Endodermal cell (in vitro differentiated cells): ENCODE data around the gene AACS. TPM values are rescaled to one million over a fixed set of nuclear protein-coding genes. Genes with fewer than 3 reads are reported as not detected.

Experiments used
- DNase-seq: peaks from one replicate; pipeline ENCODE4 v3.0.0-alpha.2; 2017
- H3K27ac ChIP-seq: 2 replicates; pipeline ENCODE4 v1.5.1; 2013; ENCODE audit warnings: mild to moderate bottlenecking, low read depth, low read length, moderate library complexity
- H3K27me3 ChIP-seq: 2 replicates; pipeline ENCODE4 v1.6.1; 2013; ENCODE audit warnings: mild to moderate bottlenecking, low read length, moderate library complexity; ENCODE audit not compliant: insufficient read depth, control insufficient read depth, poor library complexity, severe bottlenecking
- H3K36me3 ChIP-seq: 2 replicates; pipeline ENCODE4 v1.7.0; 2013; ENCODE audit warnings: mild to moderate bottlenecking, low read length, moderate library complexity; ENCODE audit not compliant: control insufficient read depth, insufficient read depth
- H3K4me1 ChIP-seq: one replicate; pipeline ENCODE4 v1.7.0; 2013; ENCODE audit warnings: low read length; ENCODE audit not compliant: control insufficient read depth, insufficient read depth
- H3K4me3 ChIP-seq: 2 replicates; pipeline ENCODE4 v1.5.1; 2013; ENCODE audit warnings: mild to moderate bottlenecking, low read length, moderate library complexity
- H3K9ac ChIP-seq: 2 replicates; pipeline ENCODE4 v1.6.1; 2013; ENCODE audit warnings: mild to moderate bottlenecking, low read length, moderate library complexity; ENCODE audit not compliant: poor library complexity, severe bottlenecking; ENCODE audit errors: extremely low read depth
- H3K9me3 ChIP-seq: 2 replicates; pipeline ENCODE4 v1.6.1; 2013; ENCODE audit warnings: mild to moderate bottlenecking, low read length, moderate library complexity; ENCODE audit not compliant: control insufficient read depth
- H3K27ac Mint-ChIP-seq: 2 replicates; pipeline ENCODE4 v1.8.0; 2020; ENCODE audit warnings: mixed read lengths
- H3K27me3 Mint-ChIP-seq: 2 replicates; pipeline ENCODE4 v1.8.0; 2021; ENCODE audit warnings: mild to moderate bottlenecking, mixed read lengths; ENCODE audit not compliant: insufficient read depth
- H3K36me3 Mint-ChIP-seq: 2 replicates; pipeline ENCODE4 v1.8.0; 2020; ENCODE audit warnings: low read depth, mixed read lengths
- H3K4me1 Mint-ChIP-seq: 2 replicates; pipeline ENCODE4 v1.8.0; 2020; ENCODE audit warnings: mixed read lengths
- H3K4me3 Mint-ChIP-seq: 2 replicates; pipeline ENCODE4 v1.8.0; 2020; ENCODE audit warnings: mild to moderate bottlenecking, moderate library complexity, mixed read lengths
- H3K9me3 Mint-ChIP-seq: 2 replicates; pipeline ENCODE4 v1.8.0; 2020; ENCODE audit warnings: mild to moderate bottlenecking, mixed read lengths
- CTCF ChIP-seq: fragments of 200-600 bp; sonication (generic); conservative IDR thresholded peaks from 2 replicates; pipeline ENCODE4 v1.5.0; 2021; ENCODE audit warnings: antibody characterized with exemption, mild to moderate bottlenecking
- WGBS, 2 experiments: methylation state at CpG; one replicate each; pipeline versions ENCODE4 v1.1.5 to v1.1.7; 2013; ENCODE audit warnings: missing lambda C conversion rate in 2 of 2, mixed read lengths in 1 of 2; ENCODE audit not compliant: insufficient coverage in 1 of 2, insufficient read length in 1 of 2; 5-methylcytosine and 5-hydroxymethylcytosine counted together
- total RNA-seq, 2 donors: library from RNA; stranded (reverse); fragmentation: NEBNext Ultra II Directional in 1 of 2; extraction: Animal tissue kit (Norgen Biotek cat#: 25700) in 1 of 2; gene quantifications; 2 replicates in 1 of 2; 3 replicates in 1 of 2; pipeline ENCODE4 v1.2.1, GENCODE V29; 2021

The AACS gene
- total RNA-seq, 2 donors from 2014 or later = 55.4 to 71.9 TPM

GRCh38 chr12:125053821-125054220 lies 11.4 kb upstream of the AACS start:
- Histone ChIP-seq H3K9me3 (no peaks in the 10 kb centered on the region), H3K9ac (no peak overlapping the region), H3K4me3 (no peak overlapping the region), H3K4me1 (no peaks in the 10 kb centered on the region), H3K27ac (no peak overlapping the region), H3K27me3 (no peaks in the 10 kb centered on the region), H3K36me3 (no peaks in the 10 kb centered on the region)
- Mint-ChIP-seq H3K36me3 (no peaks in the 10 kb centered on the region), H3K4me1 (peaks cover 4% of the 10 kb centered on the region), H3K27ac (no peak overlapping the region), H3K27me3 (no peaks in the 10 kb centered on the region), H3K9me3 (peaks cover 6% of the 10 kb centered on the region), H3K4me3 (no peak overlapping the region)
- TF ChIP-seq CTCF = no peak
- 91 to 92% methylated on average over 5 to 8 of the region's 8 CpGs for WGBS, 2 experiments
- DNase-seq = peak; percentile 35

- Mint-ChIP-seq H3K36me3 (peaks cover 4% of the 10 kb centered on the region), H3K4me1 (peaks cover 9% of the 10 kb centered on the region), H3K9me3 (peaks cover 14% of the 10 kb centered on the region), H3K27me3 (no peaks in the 10 kb centered on the region), H3K27ac (no peak overlapping the region), H3K4me3 (no peak overlapping the region)
- no peaks in the 10 kb centered on the region for H3K9me3 ChIP-seq
- no peak overlapping the region for H3K9ac ChIP-seq
- no peak overlapping the region for H3K27ac ChIP-seq
- 84 to 92% methylated on average over 4 to 9 of the region's 9 CpGs for WGBS, 2 experiments
- no peaks in the 10 kb centered on the region for H3K36me3 ChIP-seq
- H3K4me3 ChIP-seq = no peak overlapping the region
- H3K27me3 ChIP-seq = no peaks in the 10 kb centered on the region
- DNase-seq = no peak
- no peak for TF ChIP-seq CTCF
- no peaks in the 10 kb centered on the region for H3K4me1 ChIP-seq
Observed at GRCh38 chr12:125055591-125055990, 9.6 kb upstream of the AACS start.

- DNase-seq = no peak
- no peak overlapping the region for H3K4me3 Mint-ChIP-seq
- Histone ChIP-seq H3K9me3 (peaks cover 5% of the 10 kb centered on the region), H3K4me1 (no peaks in the 10 kb centered on the region), H3K4me3 (no peak overlapping the region), H3K9ac (no peak overlapping the region), H3K27ac (no peak overlapping the region), H3K27me3 (no peaks in the 10 kb centered on the region), H3K36me3 (no peaks in the 10 kb centered on the region)
- peaks cover 20% of the 10 kb centered on the region for H3K9me3 Mint-ChIP-seq
- H3K4me1 Mint-ChIP-seq = peaks cover 9% of the 10 kb centered on the region
- H3K36me3 Mint-ChIP-seq = peaks cover 6% of the 10 kb centered on the region
- no peak overlapping the region for H3K27ac Mint-ChIP-seq
- no peaks in the 10 kb centered on the region for H3K27me3 Mint-ChIP-seq
- TF ChIP-seq CTCF = no peak
- WGBS, 2 experiments = 95 to 97% methylated on average over 12 to 14 of the region's 14 CpGs
Observed at GRCh38 chr12:125056306-125056705, 8.9 kb upstream of the AACS start.
